MG63 (cell line): ENCODE data around the gene IL4I1. TPM values are rescaled to one million over a fixed set of nuclear protein-coding genes. Genes with fewer than 3 reads are reported as not detected.

Source experiments
- DNase-seq: peaks from one replicate; pipeline ENCODE4 v3.0.0-alpha.2; 2020
- H3K27me3 ChIP-seq: fragments of 250-450 bp; sonication (Bioruptor Pico); 2 replicates; pipeline ENCODE4 v1.5.1; 2020; ENCODE audit warnings: mild to moderate bottlenecking, moderate library complexity
- H3K36me3 ChIP-seq: fragments of 250-450 bp; sonication (Bioruptor Pico); 2 replicates; pipeline ENCODE4 v1.5.1; 2020; ENCODE audit warnings: mild to moderate bottlenecking, moderate library complexity
- H3K4me3 ChIP-seq: fragments of 250-450 bp; sonication (Bioruptor Pico); 2 replicates; pipeline ENCODE4 v1.5.1; 2020; ENCODE audit warnings: mild to moderate bottlenecking, moderate library complexity
- H3K9me3 ChIP-seq: fragments of 250-450 bp; sonication (Bioruptor Pico); 2 replicates; pipeline ENCODE4 v1.5.1; 2020; ENCODE audit warnings: mild to moderate bottlenecking, moderate library complexity
- total RNA-seq: library from RNA; depleted of rRNA; stranded (reverse); fragments of >200 nt; shearing (Covaris generic); gene quantifications from 2 replicates; pipeline ENCODE4 v1.2.3, GENCODE V29; 2014; ENCODE audit warnings: low replicate concordance

The IL4I1 gene
- total RNA-seq, 1 experiment from 2014 or later: 3.6 TPM

- no peak overlapping the region for H3K4me3 ChIP-seq
- DNase-seq: no peak
- H3K9me3 ChIP-seq: no peaks in the 10 kb centered on the region
- H3K27me3 ChIP-seq: no peaks in the 10 kb centered on the region
- H3K36me3 ChIP-seq: peaks cover 91% of the 10 kb centered on the region
Observed at GRCh38 chr19:49912965-49913685, 16.4 kb upstream of the IL4I1 start.

- no peaks in the 10 kb centered on the region for H3K9me3 ChIP-seq
- peaks cover 93% of the 10 kb centered on the region for H3K36me3 ChIP-seq
- no peaks in the 10 kb centered on the region for H3K27me3 ChIP-seq
- DNase-seq: no peak
- no peak overlapping the region for H3K4me3 ChIP-seq
Observed at GRCh38 chr19:49911381-49912145, 14.9 kb upstream of the IL4I1 start.

DNA sequence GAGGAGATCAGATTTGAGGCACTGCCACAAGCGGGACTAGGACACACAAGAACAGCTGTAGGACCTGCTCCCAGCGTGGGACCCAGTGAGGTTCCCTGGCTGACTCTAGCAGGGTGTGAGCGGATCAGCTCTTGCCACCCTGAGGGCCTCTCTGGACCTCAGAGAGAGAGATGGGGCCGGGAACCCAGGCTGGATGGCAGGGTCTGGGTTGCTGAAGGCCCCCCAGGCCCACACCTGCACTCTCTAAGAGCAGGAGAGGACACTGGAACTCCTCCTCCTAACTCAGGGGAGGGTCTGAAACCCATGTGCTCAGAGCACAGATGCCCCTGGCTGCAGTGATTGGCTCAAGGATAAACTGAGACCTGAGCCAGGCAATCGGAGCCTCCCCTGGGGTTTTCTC is 13.5 kb upstream of the IL4I1 start:
- H3K36me3 ChIP-seq: peaks cover 81% of the 10 kb centered on the region

GRCh38 chr19:49908480-49909420 is 12.1 kb upstream of the IL4I1 start:
- H3K4me3 ChIP-seq: no peak overlapping the region
- H3K36me3 ChIP-seq: peaks cover 70% of the 10 kb centered on the region
- DNase-seq: no peak
- no peaks in the 10 kb centered on the region for H3K27me3 ChIP-seq
- H3K9me3 ChIP-seq: no peaks in the 10 kb centered on the region

More for the DNA sequence above, 13.5 kb upstream of the IL4I1 start:
- Histone ChIP-seq H3K27me3 (no peaks in the 10 kb centered on the region), H3K9me3 (no peaks in the 10 kb centered on the region), H3K4me3 (no peak overlapping the region)
- DNase-seq: no peak

- Histone ChIP-seq H3K36me3 (peaks cover 62% of the 10 kb centered on the region), H3K9me3 (no peaks in the 10 kb centered on the region), H3K27me3 (no peaks in the 10 kb centered on the region), H3K4me3 (no peak overlapping the region)
- no peak for DNase-seq
Observed at GRCh38 chr19:49907745-49908446, 11.2 kb upstream of the IL4I1 start.

DNA sequence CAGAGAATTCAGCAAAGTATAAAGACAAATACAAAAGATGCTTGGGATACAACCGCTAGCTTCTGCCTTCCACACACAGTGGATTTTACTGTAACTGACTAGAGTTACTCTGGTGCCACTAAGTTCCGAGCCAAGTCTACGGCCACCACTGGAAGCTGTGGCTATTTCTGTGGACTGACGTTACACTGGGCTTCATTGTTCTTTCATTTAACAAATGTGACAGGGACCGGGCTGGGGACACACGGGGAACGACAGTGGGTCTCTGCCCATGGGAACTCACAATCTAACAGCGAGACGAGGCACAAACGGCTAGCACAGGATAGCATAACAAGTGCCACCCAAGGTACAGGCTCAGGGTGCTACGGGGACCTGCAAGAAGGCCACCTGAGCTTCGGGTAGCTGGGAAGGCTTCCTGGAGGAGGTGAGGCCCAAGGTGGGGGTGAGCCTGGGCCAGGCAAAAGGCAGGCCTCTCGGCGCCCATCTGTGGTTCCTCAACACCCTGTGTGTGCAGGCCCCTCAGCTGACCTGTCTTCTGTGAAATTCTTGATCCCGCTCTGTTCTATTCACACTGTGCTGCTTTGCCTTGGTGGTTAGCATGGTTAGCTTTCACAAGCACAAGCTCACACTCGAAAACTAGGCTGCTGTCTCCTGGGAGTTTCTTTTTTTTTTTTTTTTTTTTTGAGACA is 10.3 kb upstream of the IL4I1 start:
- no peaks in the 10 kb centered on the region for H3K27me3 ChIP-seq
- no peak for DNase-seq
- H3K9me3 ChIP-seq: no peaks in the 10 kb centered on the region
- H3K4me3 ChIP-seq: no peak overlapping the region
- peaks cover 54% of the 10 kb centered on the region for H3K36me3 ChIP-seq

DNA sequence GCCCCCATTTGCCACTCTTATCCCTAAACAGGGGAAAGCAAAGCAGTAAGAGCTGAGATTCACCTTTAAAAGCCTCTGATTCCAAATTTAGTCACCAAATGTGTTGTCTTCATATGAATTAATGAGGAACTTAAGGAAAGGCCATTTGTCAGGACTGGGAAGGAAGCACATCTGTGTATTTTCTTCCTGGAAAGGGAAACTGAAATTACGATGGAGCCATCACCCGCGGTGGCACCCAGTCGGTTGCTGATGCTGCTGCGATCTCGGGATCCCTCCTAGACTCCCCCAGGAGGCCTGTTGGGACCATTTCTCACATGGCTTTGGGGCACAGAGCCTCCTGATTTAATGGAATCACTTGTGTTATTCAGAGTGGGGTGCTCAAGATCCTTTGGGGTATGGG is 7.4 kb upstream of the IL4I1 start:
- peaks cover 28% of the 10 kb centered on the region for H3K36me3 ChIP-seq
- no peak overlapping the region for H3K4me3 ChIP-seq
- DNase-seq: no peak
- H3K27me3 ChIP-seq: no peaks in the 10 kb centered on the region
- no peaks in the 10 kb centered on the region for H3K9me3 ChIP-seq

GRCh38 chr19:49895566-49896297 is 955 bp downstream of the IL4I1 start:
- DNase-seq: no peak
- Histone ChIP-seq H3K27me3 (no peaks in the 10 kb centered on the region), H3K9me3 (no peaks in the 10 kb centered on the region), H3K36me3 (no peaks in the 10 kb centered on the region), H3K4me3 (no peak overlapping the region)

- H3K9me3 ChIP-seq: no peaks in the 10 kb centered on the region
- no peak for DNase-seq
- no peak overlapping the region for H3K4me3 ChIP-seq
- H3K27me3 ChIP-seq: no peaks in the 10 kb centered on the region
- no peaks in the 10 kb centered on the region for H3K36me3 ChIP-seq
Observed at GRCh38 chr19:49894879-49895565, 1.7 kb downstream of the IL4I1 start.

- no peak overlapping the region for H3K4me3 ChIP-seq
- DNase-seq: no peak
- no peaks in the 10 kb centered on the region for H3K9me3 ChIP-seq
- H3K36me3 ChIP-seq: no peaks in the 10 kb centered on the region
- no peaks in the 10 kb centered on the region for H3K27me3 ChIP-seq
Observed at GRCh38 chr19:49894011-49894664, 2.5 kb downstream of the IL4I1 start.

DNA sequence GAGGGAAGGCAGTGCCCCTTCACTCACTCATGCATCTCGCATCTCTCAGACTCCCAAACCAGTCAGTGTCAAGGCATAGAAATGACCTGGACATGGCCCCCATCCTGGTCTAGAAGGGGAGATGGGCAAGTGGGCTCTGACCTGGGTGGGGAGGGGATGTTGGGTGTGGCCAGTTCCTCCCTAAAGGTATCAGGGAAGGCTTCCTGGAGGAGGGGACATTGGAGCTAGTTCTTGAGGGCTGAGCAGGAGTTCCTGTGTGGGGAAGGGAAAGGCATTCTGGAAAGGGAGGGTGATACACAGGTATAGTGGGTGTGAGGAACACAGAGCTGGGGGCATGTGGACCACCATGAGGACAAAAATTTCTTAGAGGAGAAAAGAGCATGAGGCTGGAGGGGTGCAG is 4.0 kb downstream of the IL4I1 start:
- no peak overlapping the region for H3K4me3 ChIP-seq
- no peak for DNase-seq
- H3K9me3 ChIP-seq: no peaks in the 10 kb centered on the region
- H3K36me3 ChIP-seq: no peaks in the 10 kb centered on the region
- no peaks in the 10 kb centered on the region for H3K27me3 ChIP-seq

- Histone ChIP-seq H3K36me3 (no peaks in the 10 kb centered on the region), H3K4me3 (no peak overlapping the region), H3K9me3 (no peaks in the 10 kb centered on the region), H3K27me3 (no peaks in the 10 kb centered on the region)
- DNase-seq: no peak
Observed at GRCh38 chr19:49891393-49891792, 5.3 kb downstream of the IL4I1 start.

- DNase-seq: no peak
- Histone ChIP-seq H3K27me3 (no peaks in the 10 kb centered on the region), H3K9me3 (no peaks in the 10 kb centered on the region), H3K4me3 (no peak overlapping the region), H3K36me3 (no peaks in the 10 kb centered on the region)
Observed at GRCh38 chr19:49890349-49891311, 6.1 kb downstream of the IL4I1 start.
